K562 (cell line): ENCODE data around the gene GOLPH3. TPM values are rescaled to one million over a fixed set of nuclear protein-coding genes. Genes with fewer than 3 reads are reported as not detected.

Source experiments
- DDX20 ChIP-seq: fragments of 450-650 bp; IDR thresholded peaks from 2 replicates; pipeline ENCODE4 v1.6.1; 2016; ENCODE audit warnings: missing genetic modification characterization, low read depth, mild to moderate bottlenecking, missing compliant biosample characterization, moderate library complexity
- NFATC3 ChIP-seq: fragments of 450-650 bp; IDR thresholded peaks from 2 replicates; pipeline ENCODE4 v1.6.1; 2017; ENCODE audit warnings: mild to moderate bottlenecking
- PML ChIP-seq: IDR thresholded peaks from 2 replicates; pipeline ENCODE4 v1.6.1; 2012; ENCODE audit warnings: low read length, inconsistent platforms
- SOX6 ChIP-seq: fragments of 450-650 bp; IDR thresholded peaks from 2 replicates; pipeline ENCODE4 v1.6.1; 2014; ENCODE audit warnings: mild to moderate bottlenecking
- ZNF551 ChIP-seq: fragments of 250-450 bp; sonication (Bioruptor Pico); IDR thresholded peaks from 2 replicates; pipeline ENCODE4 v1.5.0; 2021; ENCODE audit warnings: mild to moderate bottlenecking, moderate library complexity
- ZNF79 ChIP-seq: fragments of 250-450 bp; sonication (Bioruptor Pico); IDR thresholded peaks from 2 replicates; pipeline ENCODE4 v1.4.0; 2020; ENCODE audit warnings: low read depth, mild to moderate bottlenecking, moderate library complexity
- polyA plus RNA-seq, 8 experiments: library from polyadenylated mRNA; depleted of rRNA in 4 of 8; stranded (reverse) in 5 of 8; unstranded in 3 of 8; fragments of >200 nt; fragmentation: Nextera tagmentation in 2 of 8; fragmentation: Illumina TruSeq in 1 of 8; extraction: Ambion mirVana in 2 of 8; extraction: Trizol in 1 of 8; gene quantifications; 2 replicates each; pipeline versions ENCODE4 v1.2.1 to v1.2.3, GENCODE V29; 2011 to 2014; ENCODE audit warnings: inconsistent platforms in 1 of 8, missing spikeins in 1 of 8
- total RNA-seq, 7 experiments: library from RNA; depleted of rRNA in 6 of 7; stranded (reverse); fragments of >200 nt in 6 of 7; fragmentation: Illumina TruSeq in 2 of 7; extraction: Trizol in 2 of 7; gene quantifications; 2 replicates each; pipeline versions ENCODE4 v1.2.1 to v1.2.3, GENCODE V29; 2011 to 2021; ENCODE audit warnings: low replicate concordance in 1 of 7
- TF ChIP-seq, protein P1 (sequence below): sonication (generic); formaldehyde crosslinking; IDR thresholded peaks from 2 replicates; pipeline ENCODE4 v1.8.0; 2023; ENCODE audit warnings: missing genetic modification reagents, mild to moderate bottlenecking, borderline replicate concordance
- TF ChIP-seq, protein P2 (sequence below), 2 experiments: fragments of 450-650 bp in 1 of 2; IDR thresholded peaks; 2 replicates each; pipeline ENCODE4 v1.6.1; 2011 to 2017; ENCODE audit warnings: low read depth in 2 of 2, antibody characterized with exemption in 1 of 2, borderline replicate concordance in 1 of 2, low read length in 1 of 2, mild to moderate bottlenecking in 1 of 2, mixed read lengths in 1 of 2; ENCODE audit not compliant: control insufficient read depth in 1 of 2
- TF ChIP-seq, protein P3 (sequence below): fragments of 250-450 bp; sonication (Bioruptor Pico); IDR thresholded peaks from 2 replicates; pipeline ENCODE4 v1.5.0; 2021
- TF ChIP-seq, protein P4 (sequence below): fragments of 250-450 bp; sonication (Bioruptor Pico); IDR thresholded peaks from 2 replicates; pipeline ENCODE4 v1.5.0; 2022; ENCODE audit warnings: mild to moderate bottlenecking
- TF ChIP-seq, protein P5 (sequence below): fragments of 250-450 bp; sonication (Bioruptor Pico); IDR thresholded peaks from 2 replicates; pipeline ENCODE4 v1.5.0; 2020; ENCODE audit warnings: mild to moderate bottlenecking

Gene GOLPH3
- total and polyA plus RNA-seq, 9 of the 15 experiments (the other 6 are each of a cell fraction or from before 2014, with no cell fraction given): 18.8 to 94.6 (median 55.1) TPM

DNA sequence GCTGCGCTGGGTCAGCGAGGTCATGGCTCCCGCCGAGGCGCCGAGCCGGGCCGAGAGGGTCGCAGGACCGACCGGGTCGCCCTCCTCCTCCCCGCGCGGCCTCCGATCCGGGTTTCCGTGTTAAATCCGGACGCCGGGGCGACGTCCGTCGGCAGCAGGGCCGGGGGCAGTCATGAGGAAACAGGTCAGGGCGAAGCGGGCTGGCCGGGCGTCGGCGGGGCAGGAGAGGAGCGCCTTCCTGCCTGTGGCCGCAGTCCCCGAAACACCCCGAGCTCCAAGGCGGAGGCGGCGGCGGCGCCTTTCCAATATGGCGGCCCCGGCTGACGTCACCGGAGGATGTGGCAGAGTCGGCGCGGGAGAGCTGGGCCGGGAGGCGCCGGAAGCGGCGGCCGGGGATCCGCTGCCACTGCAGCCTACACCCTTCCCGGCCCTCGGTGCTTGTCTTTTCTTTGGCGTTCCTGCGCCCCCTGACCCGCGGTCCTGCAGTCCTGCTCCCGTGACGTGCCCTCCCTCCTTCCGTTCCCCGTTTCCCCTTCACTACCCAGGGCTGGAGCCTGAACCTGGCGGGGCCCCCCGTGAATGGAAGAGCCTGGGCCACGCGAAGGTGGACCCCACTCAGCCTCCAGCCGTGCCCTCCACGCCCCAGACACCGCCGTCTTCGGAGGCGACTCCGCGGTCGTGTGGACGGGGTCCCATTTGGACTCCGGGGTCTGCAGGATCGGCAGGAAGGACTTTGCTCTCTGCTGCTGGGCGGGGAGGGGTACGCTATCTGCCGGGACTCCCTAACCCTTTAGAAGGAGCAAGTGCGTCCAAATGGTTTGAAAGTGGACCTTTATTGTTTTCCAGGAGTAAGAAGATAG, at the start of gene GOLPH3 (continued):
- TF ChIP-seq, protein P1, sequence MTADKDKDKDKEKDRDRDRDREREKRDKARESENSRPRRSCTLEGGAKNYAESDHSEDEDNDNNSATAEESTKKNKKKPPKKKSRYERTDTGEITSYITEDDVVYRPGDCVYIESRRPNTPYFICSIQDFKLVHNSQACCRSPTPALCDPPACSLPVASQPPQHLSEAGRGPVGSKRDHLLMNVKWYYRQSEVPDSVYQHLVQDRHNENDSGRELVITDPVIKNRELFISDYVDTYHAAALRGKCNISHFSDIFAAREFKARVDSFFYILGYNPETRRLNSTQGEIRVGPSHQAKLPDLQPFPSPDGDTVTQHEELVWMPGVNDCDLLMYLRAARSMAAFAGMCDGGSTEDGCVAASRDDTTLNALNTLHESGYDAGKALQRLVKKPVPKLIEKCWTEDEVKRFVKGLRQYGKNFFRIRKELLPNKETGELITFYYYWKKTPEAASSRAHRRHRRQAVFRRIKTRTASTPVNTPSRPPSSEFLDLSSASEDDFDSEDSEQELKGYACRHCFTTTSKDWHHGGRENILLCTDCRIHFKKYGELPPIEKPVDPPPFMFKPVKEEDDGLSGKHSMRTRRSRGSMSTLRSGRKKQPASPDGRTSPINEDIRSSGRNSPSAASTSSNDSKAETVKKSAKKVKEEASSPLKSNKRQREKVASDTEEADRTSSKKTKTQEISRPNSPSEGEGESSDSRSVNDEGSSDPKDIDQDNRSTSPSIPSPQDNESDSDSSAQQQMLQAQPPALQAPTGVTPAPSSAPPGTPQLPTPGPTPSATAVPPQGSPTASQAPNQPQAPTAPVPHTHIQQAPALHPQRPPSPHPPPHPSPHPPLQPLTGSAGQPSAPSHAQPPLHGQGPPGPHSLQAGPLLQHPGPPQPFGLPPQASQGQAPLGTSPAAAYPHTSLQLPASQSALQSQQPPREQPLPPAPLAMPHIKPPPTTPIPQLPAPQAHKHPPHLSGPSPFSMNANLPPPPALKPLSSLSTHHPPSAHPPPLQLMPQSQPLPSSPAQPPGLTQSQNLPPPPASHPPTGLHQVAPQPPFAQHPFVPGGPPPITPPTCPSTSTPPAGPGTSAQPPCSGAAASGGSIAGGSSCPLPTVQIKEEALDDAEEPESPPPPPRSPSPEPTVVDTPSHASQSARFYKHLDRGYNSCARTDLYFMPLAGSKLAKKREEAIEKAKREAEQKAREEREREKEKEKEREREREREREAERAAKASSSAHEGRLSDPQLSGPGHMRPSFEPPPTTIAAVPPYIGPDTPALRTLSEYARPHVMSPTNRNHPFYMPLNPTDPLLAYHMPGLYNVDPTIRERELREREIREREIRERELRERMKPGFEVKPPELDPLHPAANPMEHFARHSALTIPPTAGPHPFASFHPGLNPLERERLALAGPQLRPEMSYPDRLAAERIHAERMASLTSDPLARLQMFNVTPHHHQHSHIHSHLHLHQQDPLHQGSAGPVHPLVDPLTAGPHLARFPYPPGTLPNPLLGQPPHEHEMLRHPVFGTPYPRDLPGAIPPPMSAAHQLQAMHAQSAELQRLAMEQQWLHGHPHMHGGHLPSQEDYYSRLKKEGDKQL: peak; percentile 78; the same call in 1 of the 2 replicates
- no peak for TF ChIP-seq ZNF79 (CRISPR knock-in tag)
- TF ChIP-seq ZNF551 (CRISPR knock-in tag): no peak
- peak; percentile 23; the same call in 1 of the 2 replicates for TF ChIP-seq SOX6
- TF ChIP-seq NFATC3: no peak
- TF ChIP-seq, protein P2, sequence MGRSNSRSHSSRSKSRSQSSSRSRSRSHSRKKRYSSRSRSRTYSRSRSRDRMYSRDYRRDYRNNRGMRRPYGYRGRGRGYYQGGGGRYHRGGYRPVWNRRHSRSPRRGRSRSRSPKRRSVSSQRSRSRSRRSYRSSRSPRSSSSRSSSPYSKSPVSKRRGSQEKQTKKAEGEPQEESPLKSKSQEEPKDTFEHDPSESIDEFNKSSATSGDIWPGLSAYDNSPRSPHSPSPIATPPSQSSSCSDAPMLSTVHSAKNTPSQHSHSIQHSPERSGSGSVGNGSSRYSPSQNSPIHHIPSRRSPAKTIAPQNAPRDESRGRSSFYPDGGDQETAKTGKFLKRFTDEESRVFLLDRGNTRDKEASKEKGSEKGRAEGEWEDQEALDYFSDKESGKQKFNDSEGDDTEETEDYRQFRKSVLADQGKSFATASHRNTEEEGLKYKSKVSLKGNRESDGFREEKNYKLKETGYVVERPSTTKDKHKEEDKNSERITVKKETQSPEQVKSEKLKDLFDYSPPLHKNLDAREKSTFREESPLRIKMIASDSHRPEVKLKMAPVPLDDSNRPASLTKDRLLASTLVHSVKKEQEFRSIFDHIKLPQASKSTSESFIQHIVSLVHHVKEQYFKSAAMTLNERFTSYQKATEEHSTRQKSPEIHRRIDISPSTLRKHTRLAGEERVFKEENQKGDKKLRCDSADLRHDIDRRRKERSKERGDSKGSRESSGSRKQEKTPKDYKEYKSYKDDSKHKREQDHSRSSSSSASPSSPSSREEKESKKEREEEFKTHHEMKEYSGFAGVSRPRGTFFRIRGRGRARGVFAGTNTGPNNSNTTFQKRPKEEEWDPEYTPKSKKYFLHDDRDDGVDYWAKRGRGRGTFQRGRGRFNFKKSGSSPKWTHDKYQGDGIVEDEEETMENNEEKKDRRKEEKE (IDR thresholded peaks at IDR 0.05; ENCODE audit: borderline replicate concordance in 1 of 2, control insufficient read depth in 1 of 2, low read depth in 2 of 2, low read length in 1 of 2): no peak
- TF ChIP-seq, protein P3, sequence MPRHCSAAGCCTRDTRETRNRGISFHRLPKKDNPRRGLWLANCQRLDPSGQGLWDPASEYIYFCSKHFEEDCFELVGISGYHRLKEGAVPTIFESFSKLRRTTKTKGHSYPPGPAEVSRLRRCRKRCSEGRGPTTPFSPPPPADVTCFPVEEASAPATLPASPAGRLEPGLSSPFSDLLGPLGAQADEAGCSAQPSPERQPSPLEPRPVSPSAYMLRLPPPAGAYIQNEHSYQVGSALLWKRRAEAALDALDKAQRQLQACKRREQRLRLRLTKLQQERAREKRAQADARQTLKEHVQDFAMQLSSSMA (CRISPR knock-in tag): peak; percentile 37; the same call in 1 of the 2 replicates
- TF ChIP-seq DDX20 (tag): no peak
- TF ChIP-seq, protein P4, sequence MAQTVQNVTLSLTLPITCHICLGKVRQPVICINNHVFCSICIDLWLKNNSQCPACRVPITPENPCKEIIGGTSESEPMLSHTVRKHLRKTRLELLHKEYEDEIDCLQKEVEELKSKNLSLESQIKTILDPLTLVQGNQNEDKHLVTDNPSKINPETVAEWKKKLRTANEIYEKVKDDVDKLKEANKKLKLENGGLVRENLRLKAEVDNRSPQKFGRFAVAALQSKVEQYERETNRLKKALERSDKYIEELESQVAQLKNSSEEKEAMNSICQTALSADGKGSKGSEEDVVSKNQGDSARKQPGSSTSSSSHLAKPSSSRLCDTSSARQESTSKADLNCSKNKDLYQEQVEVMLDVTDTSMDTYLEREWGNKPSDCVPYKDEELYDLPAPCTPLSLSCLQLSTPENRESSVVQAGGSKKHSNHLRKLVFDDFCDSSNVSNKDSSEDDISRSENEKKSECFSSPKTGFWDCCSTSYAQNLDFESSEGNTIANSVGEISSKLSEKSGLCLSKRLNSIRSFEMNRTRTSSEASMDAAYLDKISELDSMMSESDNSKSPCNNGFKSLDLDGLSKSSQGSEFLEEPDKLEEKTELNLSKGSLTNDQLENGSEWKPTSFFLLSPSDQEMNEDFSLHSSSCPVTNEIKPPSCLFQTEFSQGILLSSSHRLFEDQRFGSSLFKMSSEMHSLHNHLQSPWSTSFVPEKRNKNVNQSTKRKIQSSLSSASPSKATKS (CRISPR knock-in tag): no peak
- TF ChIP-seq, protein P5, sequence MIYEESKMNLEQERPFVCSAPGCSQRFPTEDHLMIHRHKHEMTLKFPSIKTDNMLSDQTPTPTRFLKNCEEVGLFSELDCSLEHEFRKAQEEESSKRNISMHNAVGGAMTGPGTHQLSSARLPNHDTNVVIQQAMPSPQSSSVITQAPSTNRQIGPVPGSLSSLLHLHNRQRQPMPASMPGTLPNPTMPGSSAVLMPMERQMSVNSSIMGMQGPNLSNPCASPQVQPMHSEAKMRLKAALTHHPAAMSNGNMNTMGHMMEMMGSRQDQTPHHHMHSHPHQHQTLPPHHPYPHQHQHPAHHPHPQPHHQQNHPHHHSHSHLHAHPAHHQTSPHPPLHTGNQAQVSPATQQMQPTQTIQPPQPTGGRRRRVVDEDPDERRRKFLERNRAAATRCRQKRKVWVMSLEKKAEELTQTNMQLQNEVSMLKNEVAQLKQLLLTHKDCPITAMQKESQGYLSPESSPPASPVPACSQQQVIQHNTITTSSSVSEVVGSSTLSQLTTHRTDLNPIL (CRISPR knock-in tag): no peak
- peak; percentile 91 for TF ChIP-seq PML
